Peyer's patch (tissue), 4 donors: ENCODE measurements around the gene PRDM15.

ENCODE experiments used
- CTCF ChIP-seq, 6 experiments: fragments of 450-650 bp in 4 of 6; fragments of 200-600 bp in 2 of 6; sonication (generic) in 1 of 6; IDR thresholded peaks; one replicate each; pipeline ENCODE4 v1.5.1; 2017 to 2019; ENCODE audit warnings: antibody characterized with exemption in 6 of 6, mild to moderate bottlenecking in 3 of 6, moderate library complexity in 1 of 6
- POLR2A ChIP-seq, 2 donors: fragments of 450-650 bp; IDR thresholded peaks; one replicate each; pipeline ENCODE4 v1.5.1; 2017; ENCODE audit warnings: antibody characterized with exemption in 2 of 2, mild to moderate bottlenecking in 2 of 2, moderate library complexity in 2 of 2

- TF ChIP-seq CTCF (IDR thresholded peaks at IDR 0.05) = no peak
- TF ChIP-seq POLR2A (IDR thresholded peaks at IDR 0.05) = no peak
These were observed 108.1 kb downstream of the PRDM15 start for GRCh38 chr21:41770901-41771624.
